Spinal cord (tissue), 10 donors: ENCODE results near the gene HLA-DMA. TPM values are rescaled to one million over a fixed set of nuclear protein-coding genes. Genes with fewer than 3 reads are reported as not detected.

ENCODE experiments used
- DNase-seq, 6 donors: peaks; one replicate each; pipeline versions ENCODE4 v3.0.0 to v3.0.0-alpha.2; 2013 to 2015; ENCODE audit warnings: low spot score in 6 of 6, low read depth in 4 of 6
- H3K27ac ChIP-seq: one replicate; pipeline ENCODE4 v1.5.1; 2013; ENCODE audit warnings: low read depth, low read length, control low read depth
- H3K27me3 ChIP-seq: one replicate; pipeline ENCODE4 v1.6.1; 2013; ENCODE audit warnings: low read length; ENCODE audit not compliant: control insufficient read depth, insufficient read depth
- H3K36me3 ChIP-seq: one replicate; pipeline ENCODE4 v1.6.1; 2013; ENCODE audit warnings: low read length; ENCODE audit not compliant: control insufficient read depth, insufficient read depth
- H3K4me1 ChIP-seq: one replicate; pipeline ENCODE4 v1.6.1; 2013; ENCODE audit warnings: low read length; ENCODE audit not compliant: control insufficient read depth, insufficient read depth
- H3K4me3 ChIP-seq: one replicate; pipeline ENCODE4 v1.5.1; 2013; ENCODE audit warnings: low read depth, low read length, control low read depth
- H3K9me3 ChIP-seq: one replicate; pipeline ENCODE4 v1.6.1; 2013; ENCODE audit warnings: low read length; ENCODE audit not compliant: control insufficient read depth, insufficient read depth
- WGBS: methylation state at CpG from one replicate; pipeline ENCODE4 v1.1.5; 2013; ENCODE audit warnings: missing lambda C conversion rate; ENCODE audit not compliant: insufficient coverage; 5-methylcytosine and 5-hydroxymethylcytosine counted together
- polyA plus RNA-seq, 2 donors: library from polyadenylated mRNA; unstranded; fragments of 120-200 nt; gene quantifications; one replicate each; pipeline ENCODE4 v1.2.1, GENCODE V29; 2013; ENCODE audit not compliant: insufficient read length in 2 of 2
- total RNA-seq, 2 donors: library from RNA; depleted of rRNA in 1 of 2; stranded (reverse); fragments of 120-200 nt in 1 of 2; fragments of >200 nt in 1 of 2; gene quantifications; one replicate each; pipeline versions ENCODE4 v1.2.3 to v1.2.4, GENCODE V29; 2013 to 2014
- donor health status: healthy.

HLA-DMA gene
- total and polyA plus RNA-seq, 4 donors = 3.1 to 11.6 (median 7.4) TPM

GRCh38 chr6:32970413-32971241 is 17.7 kb upstream of the HLA-DMA start:
- no peaks in the 10 kb centered on the region for H3K9me3 ChIP-seq
- peaks cover 26% of the 10 kb centered on the region for H3K36me3 ChIP-seq
- H3K27me3 ChIP-seq = no peaks in the 10 kb centered on the region
- peak overlapping the region; percentile 100 for H3K27ac ChIP-seq
- peak overlapping the region; percentile 93 for H3K4me3 ChIP-seq
- peak; percentile 58 to 95 (median 78) for DNase-seq
- peaks cover 26% of the 10 kb centered on the region for H3K4me1 ChIP-seq
- 0% methylated on average over 11 of the region's 43 CpGs for WGBS

GRCh38 chr6:32969685-32970412 is 17.0 kb upstream of the HLA-DMA start:
- H3K36me3 ChIP-seq = peaks cover 22% of the 10 kb centered on the region
- WGBS = 0% methylated on average over 10 of the region's 19 CpGs
- peaks cover 23% of the 10 kb centered on the region for H3K4me1 ChIP-seq
- H3K27me3 ChIP-seq = no peaks in the 10 kb centered on the region
- no peaks in the 10 kb centered on the region for H3K9me3 ChIP-seq
- H3K27ac ChIP-seq = peak overlapping the region; percentile 100
- peak; percentile 39 to 90 (median 70) for DNase-seq
- H3K4me3 ChIP-seq = peak overlapping the region; percentile 93

GRCh38 chr6:32968867-32969684 is 16.2 kb upstream of the HLA-DMA start:
- WGBS = 0% methylated on average over 23 of the region's 40 CpGs
- Histone ChIP-seq H3K27me3 (no peaks in the 10 kb centered on the region), H3K4me3 (peak overlapping the region; percentile 93), H3K9me3 (no peaks in the 10 kb centered on the region), H3K36me3 (peaks cover 16% of the 10 kb centered on the region), H3K27ac (peak overlapping the region; percentile 100), H3K4me1 (peaks cover 17% of the 10 kb centered on the region)
- DNase-seq = peak; percentile 58 to 94 (median 72)

GRCh38 chr6:32968093-32968866 is 15.4 kb upstream of the HLA-DMA start, which contains the start of gene BRD2:
Gene BRD2 (plus strand): TSS chr6:32968594. CDS start chr6:32972899, 4,305 bp downstream.
- Histone ChIP-seq H3K4me1 (peaks cover 17% of the 10 kb centered on the region), H3K9me3 (no peaks in the 10 kb centered on the region), H3K36me3 (peaks cover 13% of the 10 kb centered on the region), H3K4me3 (peak within 1 kb of the TSS; percentile 93), H3K27ac (peak within 1 kb of the TSS; percentile 100), H3K27me3 (no peaks in the 10 kb centered on the region)
- peak; percentile 95 to 99 (median 98) for DNase-seq
- WGBS = under 1% methylated on average over 50 of the region's 62 CpGs

GRCh38 chr6:32967151-32968091 is 14.5 kb upstream of the HLA-DMA start:
- Histone ChIP-seq H3K4me3 (peak overlapping the region; percentile 93), H3K9me3 (no peaks in the 10 kb centered on the region), H3K27me3 (no peaks in the 10 kb centered on the region), H3K4me1 (peaks cover 17% of the 10 kb centered on the region), H3K27ac (peak overlapping the region; percentile 100), H3K36me3 (peaks cover 4% of the 10 kb centered on the region)
- DNase-seq = peak in 5 of 6 donors; percentile 13 to 89 (median 44)
- WGBS = 10% methylated on average over 13 of the region's 16 CpGs

- Histone ChIP-seq H3K9me3 (no peaks in the 10 kb centered on the region), H3K36me3 (no peaks in the 10 kb centered on the region), H3K27ac (no peak overlapping the region), H3K27me3 (no peaks in the 10 kb centered on the region), H3K4me1 (peaks cover 7% of the 10 kb centered on the region), H3K4me3 (no peak overlapping the region)
- 100% methylated on average over 2 of the region's 5 CpGs for WGBS
- DNase-seq = no peak
Observed at GRCh38 chr6:32964776-32965175, 11.9 kb upstream of the HLA-DMA start.

GRCh38 chr6:32963866-32964265 is 11.0 kb upstream of the HLA-DMA start:
- H3K4me1 ChIP-seq = no peaks in the 10 kb centered on the region
- no peaks in the 10 kb centered on the region for H3K27me3 ChIP-seq
- DNase-seq = no peak
- H3K27ac ChIP-seq = no peak overlapping the region
- no peaks in the 10 kb centered on the region for H3K9me3 ChIP-seq
- 89% methylated on average over 1 of the region's 1 CpG for WGBS
- H3K36me3 ChIP-seq = no peaks in the 10 kb centered on the region
- H3K4me3 ChIP-seq = no peak overlapping the region

- no CpG with 5 or more reads among the region's 1 CpG for WGBS
Observed at GRCh38 chr6:32962213-32962826, 9.4 kb upstream of the HLA-DMA start.

More at GRCh38 chr6:32962213-32962826, 9.4 kb upstream of the HLA-DMA start:
- no peaks in the 10 kb centered on the region for H3K27me3 ChIP-seq
- no peak overlapping the region for H3K27ac ChIP-seq
- H3K36me3 ChIP-seq = no peaks in the 10 kb centered on the region
- H3K4me3 ChIP-seq = no peak overlapping the region
- no peaks in the 10 kb centered on the region for H3K9me3 ChIP-seq
- no peak for DNase-seq
- H3K4me1 ChIP-seq = no peaks in the 10 kb centered on the region
